WERI-Rb-1 (cell line): ENCODE results near the gene ADAM12.

ENCODE experiments used
- DNase-seq: peaks from one replicate; pipeline ENCODE4 v3.0.0-alpha.2; 2020
- H3K27ac ChIP-seq: fragments of 250-450 bp; sonication (Bioruptor Pico); 2 replicates; pipeline ENCODE4 v1.5.1; 2020; ENCODE audit warnings: mild to moderate bottlenecking, moderate library complexity
- H3K27me3 ChIP-seq: fragments of 250-450 bp; sonication (Bioruptor Pico); 2 replicates; pipeline ENCODE4 v1.5.1; 2021; ENCODE audit warnings: mild to moderate bottlenecking, low read depth, moderate library complexity; ENCODE audit not compliant: insufficient read depth, severe bottlenecking
- H3K36me3 ChIP-seq: fragments of 250-450 bp; sonication (Bioruptor Pico); 2 replicates; pipeline ENCODE4 v1.5.1; 2020; ENCODE audit warnings: mild to moderate bottlenecking, moderate library complexity
- H3K4me3 ChIP-seq: 2 replicates; pipeline ENCODE4 v1.5.1; 2011; ENCODE audit warnings: low read depth, mild to moderate bottlenecking, control low read depth, low read length
- H3K9me3 ChIP-seq: fragments of 250-450 bp; sonication (Bioruptor Pico); 2 replicates; pipeline ENCODE4 v1.5.1; 2021; ENCODE audit warnings: mild to moderate bottlenecking, moderate library complexity; ENCODE audit not compliant: severe bottlenecking
- TF ChIP-seq, protein P1 (sequence below): IDR thresholded peaks from 2 replicates; pipeline ENCODE4 v1.5.1; 2011; ENCODE audit warnings: low read depth, mild to moderate bottlenecking, control low read depth, inconsistent platforms, low read length

ADAM12 gene

GRCh38 chr10:126061526-126061925, 326.8 kb downstream of the ADAM12 start:
- Histone ChIP-seq H3K27me3 (no peaks in the 10 kb centered on the region), H3K4me3 (no peak overlapping the region), H3K36me3 (no peaks in the 10 kb centered on the region), H3K27ac (no peak overlapping the region), H3K9me3 (peaks cover 7% of the 10 kb centered on the region)
- TF ChIP-seq, protein P1, sequence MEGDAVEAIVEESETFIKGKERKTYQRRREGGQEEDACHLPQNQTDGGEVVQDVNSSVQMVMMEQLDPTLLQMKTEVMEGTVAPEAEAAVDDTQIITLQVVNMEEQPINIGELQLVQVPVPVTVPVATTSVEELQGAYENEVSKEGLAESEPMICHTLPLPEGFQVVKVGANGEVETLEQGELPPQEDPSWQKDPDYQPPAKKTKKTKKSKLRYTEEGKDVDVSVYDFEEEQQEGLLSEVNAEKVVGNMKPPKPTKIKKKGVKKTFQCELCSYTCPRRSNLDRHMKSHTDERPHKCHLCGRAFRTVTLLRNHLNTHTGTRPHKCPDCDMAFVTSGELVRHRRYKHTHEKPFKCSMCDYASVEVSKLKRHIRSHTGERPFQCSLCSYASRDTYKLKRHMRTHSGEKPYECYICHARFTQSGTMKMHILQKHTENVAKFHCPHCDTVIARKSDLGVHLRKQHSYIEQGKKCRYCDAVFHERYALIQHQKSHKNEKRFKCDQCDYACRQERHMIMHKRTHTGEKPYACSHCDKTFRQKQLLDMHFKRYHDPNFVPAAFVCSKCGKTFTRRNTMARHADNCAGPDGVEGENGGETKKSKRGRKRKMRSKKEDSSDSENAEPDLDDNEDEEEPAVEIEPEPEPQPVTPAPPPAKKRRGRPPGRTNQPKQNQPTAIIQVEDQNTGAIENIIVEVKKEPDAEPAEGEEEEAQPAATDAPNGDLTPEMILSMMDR, result no peak
- no peak for DNase-seq

DNA sequence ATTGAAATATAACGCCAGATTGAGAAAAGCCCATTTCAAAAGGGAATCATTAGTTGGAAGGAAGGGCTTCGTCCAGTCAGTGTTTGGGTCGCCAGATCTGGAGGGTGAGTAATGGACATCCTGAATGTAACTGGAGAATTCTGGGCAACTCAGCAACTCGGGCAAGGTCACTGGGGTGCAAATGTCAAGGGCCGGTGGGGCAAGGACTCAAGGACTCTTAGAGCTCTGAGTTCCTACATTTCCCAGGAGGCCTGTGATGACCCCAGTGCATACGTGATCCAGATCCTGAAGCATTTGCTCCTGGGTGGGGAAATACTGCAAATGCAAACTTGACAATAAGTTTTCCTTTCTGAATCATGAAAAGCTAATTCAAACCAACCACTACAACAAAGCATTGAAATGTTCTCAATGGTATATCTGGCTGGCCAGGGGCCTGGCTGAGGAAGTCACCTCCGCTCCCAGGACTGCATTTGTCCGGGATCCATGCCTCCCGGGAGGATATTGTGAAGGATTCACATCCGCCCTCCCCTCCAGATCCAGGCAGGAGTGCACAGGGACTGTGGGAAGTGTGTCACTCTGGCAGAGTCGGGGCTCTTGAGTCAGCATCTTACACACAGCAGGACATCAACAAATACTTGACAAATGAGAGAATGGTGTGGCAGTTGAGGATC, 327.9 kb downstream of the ADAM12 start:
- Histone ChIP-seq H3K9me3 (peaks cover 7% of the 10 kb centered on the region), H3K27ac (no peak overlapping the region), H3K27me3 (no peaks in the 10 kb centered on the region), H3K4me3 (no peak overlapping the region), H3K36me3 (no peaks in the 10 kb centered on the region)
- DNase-seq, result no peak
- TF ChIP-seq, protein P1, result no peak

DNA sequence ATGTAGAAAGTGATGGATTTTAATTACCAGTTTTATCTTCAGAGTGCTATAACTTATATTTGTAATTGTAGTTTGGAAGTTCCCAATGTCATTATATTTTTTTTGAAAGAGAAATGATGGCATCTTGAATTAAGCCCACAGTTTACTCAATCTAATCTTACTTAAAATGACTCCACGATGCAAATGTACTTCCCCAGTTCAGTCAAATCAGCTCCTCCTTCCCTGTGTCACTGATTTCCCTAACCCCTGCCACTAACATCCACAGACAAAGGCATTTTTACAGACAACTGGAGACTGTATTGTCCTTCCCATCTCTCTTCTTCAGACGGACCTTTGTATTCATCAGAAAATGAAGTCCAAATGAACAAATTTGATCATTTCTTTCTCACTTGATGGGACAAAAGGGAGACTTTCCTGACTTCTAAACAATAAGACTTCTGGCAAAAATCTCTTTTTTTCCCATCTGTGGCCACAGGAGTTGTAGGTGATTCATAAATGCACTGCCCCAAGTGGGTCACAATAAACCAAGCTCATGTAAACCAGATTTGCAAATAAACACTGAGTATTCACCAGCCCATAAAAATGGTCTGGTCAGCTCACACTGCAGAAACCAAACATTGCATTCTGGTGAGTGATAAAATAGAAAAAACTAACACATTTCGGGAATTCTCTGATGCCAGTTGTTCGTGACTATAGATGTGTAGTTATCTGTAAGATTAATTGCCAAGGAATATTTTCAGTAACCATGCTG, 329.0 kb downstream of the ADAM12 start:
- Histone ChIP-seq H3K27me3 (no peaks in the 10 kb centered on the region), H3K27ac (peak overlapping the region; percentile 68), H3K4me3 (no peak overlapping the region), H3K9me3 (peaks cover 7% of the 10 kb centered on the region), H3K36me3 (no peaks in the 10 kb centered on the region)
- TF ChIP-seq, protein P1, result no peak
- no peak for DNase-seq

DNA sequence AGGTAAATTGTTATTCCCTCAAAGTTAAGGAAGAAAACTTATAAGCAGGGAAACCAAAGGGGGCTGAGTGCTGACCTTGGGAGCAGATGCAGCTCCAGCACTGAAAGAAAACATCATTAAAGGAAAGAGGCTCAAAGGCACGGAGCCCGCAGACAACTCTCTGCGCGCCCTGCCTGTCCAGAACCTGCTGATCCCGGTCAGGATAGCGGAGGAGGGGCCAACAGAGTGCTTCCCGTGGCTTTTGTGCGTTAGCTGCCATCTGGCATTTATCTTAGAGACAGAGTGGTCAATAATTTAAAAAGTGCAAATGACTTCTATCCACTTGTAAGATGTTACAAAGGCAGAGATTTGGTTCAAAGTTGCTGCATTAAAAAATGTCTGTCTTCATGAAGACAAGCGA, 329.8 kb downstream of the ADAM12 start:
- peak; percentile 77 for DNase-seq
- H3K36me3 ChIP-seq, result no peaks in the 10 kb centered on the region
- no peak overlapping the region; the same call in 1 of the 2 replicates for H3K4me3 ChIP-seq
- H3K9me3 ChIP-seq, result peaks cover 7% of the 10 kb centered on the region
- H3K27ac ChIP-seq, result peak overlapping the region; percentile 68
- no peaks in the 10 kb centered on the region for H3K27me3 ChIP-seq
- TF ChIP-seq, protein P1, result no peak

GRCh38 chr10:126058104-126058503, 330.2 kb downstream of the ADAM12 start:
- TF ChIP-seq, protein P1, result no peak
- H3K4me3 ChIP-seq, result no peak overlapping the region; the same call in 1 of the 2 replicates
- H3K27me3 ChIP-seq, result no peaks in the 10 kb centered on the region
- DNase-seq, result no peak
- H3K27ac ChIP-seq, result peak overlapping the region; percentile 68
- H3K36me3 ChIP-seq, result no peaks in the 10 kb centered on the region
- H3K9me3 ChIP-seq, result peaks cover 7% of the 10 kb centered on the region
